GM12873 (cell line): ENCODE data around the gene COX6B1.

ENCODE experiments used
- TF ChIP-seq, protein P1 (sequence below): IDR thresholded peaks from 2 replicates; pipeline ENCODE4 v1.5.1; 2012; ENCODE audit warnings: low read depth, mild to moderate bottlenecking, moderate library complexity, low read length, control low read depth; ENCODE audit not compliant: insufficient read depth; ENCODE audit errors: missing control alignments

Gene COX6B1

DNA sequence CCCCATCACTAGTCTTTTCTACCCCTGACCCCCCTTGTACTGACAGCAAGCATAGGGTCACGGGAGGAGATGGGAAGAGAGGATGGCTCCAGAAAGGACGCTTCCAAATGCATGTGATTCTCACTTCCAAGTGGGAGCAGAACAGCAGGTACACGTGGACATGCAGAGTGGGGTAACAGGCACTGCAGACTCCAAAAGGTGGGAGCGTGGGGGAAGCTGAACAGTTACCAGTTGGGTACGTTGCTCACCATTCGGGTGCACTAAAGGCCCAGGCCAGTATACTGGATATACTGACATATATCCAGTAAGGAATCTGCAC is 8.8 kb upstream of the COX6B1 start:
- TF ChIP-seq, protein P1, sequence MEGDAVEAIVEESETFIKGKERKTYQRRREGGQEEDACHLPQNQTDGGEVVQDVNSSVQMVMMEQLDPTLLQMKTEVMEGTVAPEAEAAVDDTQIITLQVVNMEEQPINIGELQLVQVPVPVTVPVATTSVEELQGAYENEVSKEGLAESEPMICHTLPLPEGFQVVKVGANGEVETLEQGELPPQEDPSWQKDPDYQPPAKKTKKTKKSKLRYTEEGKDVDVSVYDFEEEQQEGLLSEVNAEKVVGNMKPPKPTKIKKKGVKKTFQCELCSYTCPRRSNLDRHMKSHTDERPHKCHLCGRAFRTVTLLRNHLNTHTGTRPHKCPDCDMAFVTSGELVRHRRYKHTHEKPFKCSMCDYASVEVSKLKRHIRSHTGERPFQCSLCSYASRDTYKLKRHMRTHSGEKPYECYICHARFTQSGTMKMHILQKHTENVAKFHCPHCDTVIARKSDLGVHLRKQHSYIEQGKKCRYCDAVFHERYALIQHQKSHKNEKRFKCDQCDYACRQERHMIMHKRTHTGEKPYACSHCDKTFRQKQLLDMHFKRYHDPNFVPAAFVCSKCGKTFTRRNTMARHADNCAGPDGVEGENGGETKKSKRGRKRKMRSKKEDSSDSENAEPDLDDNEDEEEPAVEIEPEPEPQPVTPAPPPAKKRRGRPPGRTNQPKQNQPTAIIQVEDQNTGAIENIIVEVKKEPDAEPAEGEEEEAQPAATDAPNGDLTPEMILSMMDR = no peak

DNA sequence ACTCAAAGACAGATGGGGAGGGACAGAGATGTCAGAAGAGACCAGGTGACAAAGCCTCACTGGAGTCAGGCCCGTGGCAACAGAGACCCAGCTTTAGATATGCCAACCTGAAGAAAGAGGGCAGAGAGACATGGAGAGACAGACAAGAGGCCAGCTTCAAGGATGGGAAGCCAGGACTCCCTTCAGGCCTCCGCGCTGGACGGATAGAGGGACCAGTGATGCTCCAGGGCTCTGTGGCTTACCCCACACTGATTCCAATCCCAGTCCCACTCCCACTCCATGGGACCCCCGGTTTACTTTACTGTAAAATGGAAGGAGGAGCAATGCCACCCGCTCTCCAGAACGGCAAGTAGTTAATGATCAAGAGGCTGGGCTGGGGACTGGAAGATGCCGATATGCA is 8.3 kb upstream of the COX6B1 start:
- TF ChIP-seq, protein P1 = no peak

DNA sequence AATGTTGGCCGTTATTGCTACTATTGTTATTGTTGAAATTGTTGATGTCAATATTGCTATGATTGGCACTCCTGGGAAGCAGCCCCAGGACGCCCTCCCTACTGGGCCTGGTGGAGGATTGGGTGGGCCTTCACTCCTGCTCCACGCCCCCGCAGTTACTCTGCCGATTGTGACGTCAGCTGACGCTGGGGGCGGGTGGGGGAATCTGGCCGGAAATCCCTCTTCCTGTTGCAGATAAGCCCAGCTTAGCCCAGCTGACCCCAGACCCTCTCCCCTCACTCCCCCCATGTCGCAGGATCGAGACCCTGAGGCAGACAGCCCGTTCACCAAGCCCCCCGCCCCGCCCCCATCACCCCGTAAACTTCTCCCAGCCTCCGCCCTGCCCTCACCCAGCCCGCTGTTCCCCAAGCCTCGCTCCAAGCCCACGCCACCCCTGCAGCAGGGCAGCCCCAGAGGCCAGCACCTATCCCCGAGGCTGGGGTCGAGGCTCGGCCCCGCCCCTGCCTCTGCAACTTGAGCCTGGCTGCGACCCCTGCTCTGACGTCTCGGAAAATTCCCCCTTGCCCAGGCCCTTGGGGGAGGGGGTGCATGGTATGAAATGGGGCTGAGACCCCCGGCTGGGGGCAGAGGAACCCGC is 6.5 kb upstream of the COX6B1 start, which contains the start of gene ETV2:
ETV2 (plus strand) TSS at position 231 of the 637 bp plus-strand sequence. CDS start 716 bp downstream, outside the sequence.
- TF ChIP-seq, protein P1 = no peak

DNA sequence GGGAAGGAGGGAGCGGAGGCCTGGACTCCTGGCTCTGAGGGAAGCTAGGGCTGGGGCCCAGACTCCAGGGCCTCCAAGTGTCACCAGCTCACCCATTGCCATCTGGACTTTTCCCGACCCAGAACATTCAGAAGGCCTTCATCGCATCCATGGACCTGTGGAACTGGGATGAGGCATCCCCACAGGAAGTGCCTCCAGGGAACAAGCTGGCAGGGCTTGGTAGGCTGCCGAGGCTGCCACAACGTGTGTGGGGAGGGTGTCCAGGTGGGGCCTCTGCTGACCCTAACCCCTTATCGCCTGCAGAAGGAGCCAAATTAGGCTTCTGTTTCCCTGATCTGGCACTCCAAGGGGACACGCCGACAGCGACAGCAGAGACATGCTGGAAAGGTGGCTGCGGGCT is 5.8 kb upstream of the COX6B1 start:
- TF ChIP-seq, protein P1 = no peak

DNA sequence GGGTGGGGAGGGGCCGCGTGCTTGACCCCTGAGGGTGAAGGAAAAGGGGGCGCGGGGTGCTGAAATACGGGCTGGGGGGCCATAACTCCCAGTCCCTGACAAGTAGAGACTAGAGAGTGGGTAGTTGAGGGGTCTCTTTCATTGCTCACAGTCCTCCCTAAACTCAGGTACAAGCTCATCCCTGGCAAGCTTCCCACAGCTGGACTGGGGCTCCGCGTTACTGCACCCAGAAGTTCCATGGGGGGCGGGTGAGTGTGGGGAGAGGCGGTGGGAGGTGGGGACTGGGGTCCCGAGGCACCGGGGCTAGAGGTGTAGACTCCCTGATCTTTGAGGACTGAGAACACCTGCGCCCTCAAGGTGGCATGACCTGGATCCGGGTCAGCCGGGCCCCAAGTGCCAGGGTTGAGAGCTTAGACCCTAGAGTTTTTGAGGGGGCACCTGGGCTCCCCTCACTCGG is 5.3 kb upstream of the COX6B1 start:
- TF ChIP-seq, protein P1 = no peak

DNA sequence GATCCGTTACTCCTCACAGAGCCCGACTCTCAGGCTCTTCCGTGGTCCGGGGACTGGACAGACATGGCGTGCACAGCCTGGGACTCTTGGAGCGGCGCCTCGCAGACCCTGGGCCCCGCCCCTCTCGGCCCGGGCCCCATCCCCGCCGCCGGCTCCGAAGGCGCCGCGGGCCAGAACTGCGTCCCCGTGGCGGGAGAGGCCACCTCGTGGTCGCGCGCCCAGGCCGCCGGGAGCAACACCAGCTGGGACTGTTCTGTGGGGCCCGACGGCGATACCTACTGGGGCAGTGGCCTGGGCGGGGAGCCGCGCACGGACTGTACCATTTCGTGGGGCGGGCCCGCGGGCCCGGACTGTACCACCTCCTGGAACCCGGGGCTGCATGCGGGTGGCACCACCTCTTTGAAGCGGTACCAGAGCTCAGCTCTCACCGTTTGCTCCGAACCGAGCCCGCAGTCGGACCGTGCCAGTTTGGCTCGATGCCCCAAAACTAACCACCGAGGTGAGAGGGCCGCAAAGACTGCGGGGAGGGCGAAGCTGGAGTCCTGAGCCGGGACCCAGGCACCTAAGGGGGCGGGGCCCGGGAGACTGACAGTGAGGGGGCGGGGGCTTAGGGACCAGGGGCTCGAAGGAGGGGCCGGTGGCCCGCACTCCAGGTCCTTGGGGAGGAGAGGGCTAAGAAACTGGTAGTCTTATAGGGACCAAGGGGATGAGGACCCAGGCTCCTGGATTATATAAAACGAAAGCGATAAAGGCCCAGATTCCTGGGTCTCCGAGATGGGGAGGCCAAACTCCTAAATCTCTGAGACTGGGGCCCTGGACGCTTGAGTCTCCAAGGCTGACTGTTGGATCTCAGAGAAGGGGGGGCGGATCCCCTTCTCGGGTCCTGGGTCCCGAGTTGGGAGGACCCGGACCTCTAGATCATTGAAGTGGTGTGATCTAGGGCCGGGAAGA is 4.6 kb upstream of the COX6B1 start:
- TF ChIP-seq, protein P1 = no peak
